Glutamatergic neuron (in vitro differentiated cells): Measurements from ENCODE around the gene EIPR1. TPM values are rescaled to one million over a fixed set of nuclear protein-coding genes. Genes with fewer than 3 reads are reported as not detected.

ENCODE experiments used
- DNase-seq: peaks from one replicate; pipeline ENCODE4 v3.0.0; 2022
- H3K27ac Mint-ChIP-seq: one replicate; pipeline ENCODE4 v1.8.0; 2020; ENCODE audit warnings: mild to moderate bottlenecking, mixed read lengths, inconsistent platforms; ENCODE audit not compliant: unreplicated experiment
- H3K27me3 Mint-ChIP-seq: one replicate; pipeline ENCODE4 v1.8.0; 2020; ENCODE audit warnings: mild to moderate bottlenecking, moderate library complexity, mixed read lengths, inconsistent platforms; ENCODE audit not compliant: unreplicated experiment
- H3K36me3 Mint-ChIP-seq: one replicate; pipeline ENCODE4 v1.8.0; 2020; ENCODE audit warnings: mild to moderate bottlenecking, mixed read lengths, inconsistent platforms; ENCODE audit not compliant: unreplicated experiment
- H3K4me1 Mint-ChIP-seq: one replicate; pipeline ENCODE4 v1.8.0; 2020; ENCODE audit warnings: mild to moderate bottlenecking, low read depth, mixed read lengths, inconsistent platforms; ENCODE audit not compliant: unreplicated experiment
- H3K4me3 Mint-ChIP-seq: one replicate; pipeline ENCODE4 v1.8.0; 2020; ENCODE audit warnings: mild to moderate bottlenecking, mixed read lengths, inconsistent platforms; ENCODE audit not compliant: unreplicated experiment
- H3K9me3 Mint-ChIP-seq: one replicate; pipeline ENCODE4 v1.8.0; 2020; ENCODE audit warnings: mild to moderate bottlenecking, moderate library complexity, mixed read lengths, inconsistent platforms; ENCODE audit not compliant: unreplicated experiment
- total RNA-seq: library from RNA; stranded (reverse); fragmentation: NEBNext Ultra II Directional; extraction: Animal tissue kit (Norgen Biotek cat#: 25700); gene quantifications from one replicate; pipeline ENCODE4 v1.2.1, GENCODE V29; 2021; ENCODE audit not compliant: unreplicated experiment
- TF ChIP-seq, protein P1 (sequence below): fragments of 200-600 bp; sonication (generic); IDR thresholded peaks from one replicate; pipeline ENCODE4 v1.5.0; 2021; ENCODE audit not compliant: partially characterized antibody, unreplicated experiment

EIPR1 gene
- total RNA-seq, 1 donor from 2014 or later, result 43.8 TPM

DNA sequence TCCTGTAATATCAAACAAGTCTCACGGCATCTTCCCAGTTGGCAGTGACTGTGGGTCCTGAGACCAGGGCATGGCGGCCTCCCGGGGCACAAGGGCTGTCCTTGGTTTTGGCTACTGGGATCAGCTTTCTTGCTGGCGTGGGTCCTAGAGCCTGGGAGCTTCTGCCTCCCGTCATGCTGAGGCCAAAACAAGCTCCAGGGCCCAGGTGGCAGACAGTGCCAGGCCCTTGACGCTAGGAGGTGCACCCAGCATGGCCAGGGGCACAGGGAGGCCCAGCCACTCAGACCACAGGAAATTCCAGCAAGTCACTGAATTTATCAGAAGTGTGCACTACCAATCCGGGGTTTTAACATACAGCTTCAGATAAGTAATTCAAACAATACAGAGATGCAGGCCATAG, 184.7 kb downstream of the EIPR1 start:
- Mint-ChIP-seq H3K9me3 (peaks cover 4% of the 10 kb centered on the region), H3K27ac (no peak overlapping the region), H3K4me1 (peaks cover 11% of the 10 kb centered on the region), H3K4me3 (no peak overlapping the region), H3K36me3 (no peaks in the 10 kb centered on the region), H3K27me3 (peaks cover 2% of the 10 kb centered on the region)
- TF ChIP-seq, protein P1, sequence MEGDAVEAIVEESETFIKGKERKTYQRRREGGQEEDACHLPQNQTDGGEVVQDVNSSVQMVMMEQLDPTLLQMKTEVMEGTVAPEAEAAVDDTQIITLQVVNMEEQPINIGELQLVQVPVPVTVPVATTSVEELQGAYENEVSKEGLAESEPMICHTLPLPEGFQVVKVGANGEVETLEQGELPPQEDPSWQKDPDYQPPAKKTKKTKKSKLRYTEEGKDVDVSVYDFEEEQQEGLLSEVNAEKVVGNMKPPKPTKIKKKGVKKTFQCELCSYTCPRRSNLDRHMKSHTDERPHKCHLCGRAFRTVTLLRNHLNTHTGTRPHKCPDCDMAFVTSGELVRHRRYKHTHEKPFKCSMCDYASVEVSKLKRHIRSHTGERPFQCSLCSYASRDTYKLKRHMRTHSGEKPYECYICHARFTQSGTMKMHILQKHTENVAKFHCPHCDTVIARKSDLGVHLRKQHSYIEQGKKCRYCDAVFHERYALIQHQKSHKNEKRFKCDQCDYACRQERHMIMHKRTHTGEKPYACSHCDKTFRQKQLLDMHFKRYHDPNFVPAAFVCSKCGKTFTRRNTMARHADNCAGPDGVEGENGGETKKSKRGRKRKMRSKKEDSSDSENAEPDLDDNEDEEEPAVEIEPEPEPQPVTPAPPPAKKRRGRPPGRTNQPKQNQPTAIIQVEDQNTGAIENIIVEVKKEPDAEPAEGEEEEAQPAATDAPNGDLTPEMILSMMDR, result no peak
- no peak for DNase-seq

DNA sequence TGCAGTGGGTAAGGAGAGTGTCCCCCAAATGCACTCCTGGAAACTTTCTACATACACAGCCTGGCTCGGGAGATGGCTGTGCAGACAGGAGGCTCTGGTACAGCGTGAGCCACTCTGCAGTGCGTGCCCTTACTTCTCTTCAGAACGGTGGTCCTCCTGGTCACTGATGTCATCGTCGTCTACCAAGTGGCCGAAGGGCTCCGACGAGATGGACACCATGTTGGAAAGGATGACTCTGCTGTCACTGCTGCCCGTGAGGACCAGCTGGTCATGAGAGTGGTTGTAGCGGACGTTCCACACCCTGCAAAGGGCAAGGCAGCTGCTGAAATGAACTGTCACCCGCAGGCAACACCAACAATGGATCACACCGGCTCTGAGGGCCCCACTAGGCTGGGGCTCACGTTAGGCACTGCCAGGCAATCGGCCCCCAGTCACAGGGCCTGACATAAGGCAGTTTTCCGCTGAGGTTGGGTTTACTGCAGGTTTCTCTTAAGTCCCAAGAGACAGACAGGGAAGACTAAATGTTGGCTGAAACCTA, 185.3 kb downstream of the EIPR1 start:
- Mint-ChIP-seq H3K27me3 (peaks cover 1% of the 10 kb centered on the region), H3K9me3 (peaks cover 4% of the 10 kb centered on the region), H3K4me1 (peaks cover 6% of the 10 kb centered on the region), H3K4me3 (no peak overlapping the region), H3K36me3 (no peaks in the 10 kb centered on the region), H3K27ac (no peak overlapping the region)
- TF ChIP-seq, protein P1, result no peak
- no peak for DNase-seq

DNA sequence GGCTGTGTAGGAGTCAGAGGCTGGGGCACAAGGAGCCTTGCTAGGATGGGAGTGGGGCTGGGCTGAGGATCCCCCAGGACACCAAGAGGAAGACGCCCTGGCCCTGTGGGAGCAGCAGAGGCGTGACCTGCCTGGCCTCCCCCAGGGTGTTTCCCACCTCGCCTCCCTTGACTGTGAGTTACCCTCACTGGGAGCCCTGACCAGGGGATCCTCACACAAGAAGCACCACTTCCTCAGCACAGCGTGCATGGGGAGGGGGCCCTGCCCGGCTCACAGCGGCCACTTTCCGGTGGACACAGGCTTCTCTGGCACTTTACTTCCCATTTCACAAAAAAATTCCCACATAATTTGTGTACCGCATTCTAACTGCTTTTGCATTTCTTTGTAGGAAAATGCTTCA, 187.7 kb downstream of the EIPR1 start:
- Mint-ChIP-seq H3K4me1 (peaks cover 3% of the 10 kb centered on the region), H3K36me3 (no peaks in the 10 kb centered on the region), H3K4me3 (no peak overlapping the region), H3K27me3 (peaks cover 5% of the 10 kb centered on the region), H3K27ac (no peak overlapping the region), H3K9me3 (peaks cover 2% of the 10 kb centered on the region)
- TF ChIP-seq, protein P1, result no peak
- DNase-seq, result no peak

DNA sequence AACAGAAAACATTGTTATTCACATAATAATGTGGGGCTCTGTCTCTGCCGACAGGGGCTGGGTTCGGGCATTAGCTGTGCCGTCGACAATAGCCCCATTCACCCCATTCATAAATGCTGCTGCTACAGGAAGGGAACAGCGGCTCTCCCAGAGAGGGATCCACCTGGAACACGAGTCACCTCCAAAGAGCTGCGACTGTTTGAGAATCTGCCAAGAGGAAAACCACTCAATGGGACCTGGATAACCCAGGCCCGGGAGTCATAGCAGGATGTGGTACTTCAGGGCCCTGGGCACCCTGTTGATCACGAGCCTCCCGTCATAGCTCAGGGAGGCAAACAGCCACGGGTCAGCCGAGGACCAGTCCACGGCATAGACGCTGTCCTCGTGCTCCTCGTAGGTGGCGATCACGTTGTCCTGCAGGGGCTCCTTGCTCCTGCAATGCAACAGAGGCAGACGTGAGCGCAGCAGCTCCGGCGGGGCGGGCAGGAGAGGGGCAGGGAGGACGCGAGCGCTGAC, 188.5 kb downstream of the EIPR1 start:
- no peak for DNase-seq
- peaks cover 5% of the 10 kb centered on the region for H3K27me3 Mint-ChIP-seq
- peaks cover 2% of the 10 kb centered on the region for H3K9me3 Mint-ChIP-seq
- H3K27ac Mint-ChIP-seq, result no peak overlapping the region
- H3K4me3 Mint-ChIP-seq, result no peak overlapping the region
- TF ChIP-seq, protein P1, result no peak
- peaks cover 3% of the 10 kb centered on the region for H3K4me1 Mint-ChIP-seq
- no peaks in the 10 kb centered on the region for H3K36me3 Mint-ChIP-seq

DNA sequence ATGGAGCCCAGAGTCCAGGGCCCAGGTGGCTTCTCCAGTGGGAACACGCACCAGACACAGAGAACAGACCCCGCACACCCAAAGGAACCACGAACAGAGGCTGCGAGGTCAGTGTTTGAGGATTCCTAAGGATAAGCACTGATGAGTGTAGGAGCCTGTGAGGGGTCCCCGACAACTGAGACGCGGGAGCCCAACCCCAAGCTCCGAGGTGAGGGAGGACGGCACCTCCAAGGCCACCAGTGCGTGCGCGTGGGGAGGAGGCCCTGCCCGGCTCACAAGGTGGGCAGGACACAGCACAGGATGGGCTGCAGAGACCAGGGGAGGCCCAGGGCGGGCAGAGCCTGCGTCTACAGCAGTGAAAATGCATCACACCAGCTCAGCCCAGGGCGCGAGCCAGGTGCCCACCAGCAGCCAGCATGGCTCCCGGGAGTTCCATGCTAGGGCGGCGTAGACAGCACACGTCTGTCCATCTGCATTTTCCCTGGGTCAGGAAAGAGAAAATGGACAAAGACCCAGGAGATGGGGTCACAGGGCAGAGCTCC, 189.1 kb downstream of the EIPR1 start:
- Mint-ChIP-seq H3K4me1 (no peaks in the 10 kb centered on the region), H3K9me3 (peaks cover 2% of the 10 kb centered on the region), H3K27ac (no peak overlapping the region), H3K4me3 (no peak overlapping the region), H3K36me3 (no peaks in the 10 kb centered on the region), H3K27me3 (peaks cover 5% of the 10 kb centered on the region)
- TF ChIP-seq, protein P1, result no peak
- no peak for DNase-seq
